ENCODE results near the gene C19orf85.
A peak's percentile ranks its signal among the peaks of the same experiment; 100 is the strongest.
"Not testable (repeated sequence)": the region's sequence is repeated elsewhere in the genome, so short reads cannot be mapped to it uniquely, and the experiment has no call there.

C19orf85 gene

DNA sequence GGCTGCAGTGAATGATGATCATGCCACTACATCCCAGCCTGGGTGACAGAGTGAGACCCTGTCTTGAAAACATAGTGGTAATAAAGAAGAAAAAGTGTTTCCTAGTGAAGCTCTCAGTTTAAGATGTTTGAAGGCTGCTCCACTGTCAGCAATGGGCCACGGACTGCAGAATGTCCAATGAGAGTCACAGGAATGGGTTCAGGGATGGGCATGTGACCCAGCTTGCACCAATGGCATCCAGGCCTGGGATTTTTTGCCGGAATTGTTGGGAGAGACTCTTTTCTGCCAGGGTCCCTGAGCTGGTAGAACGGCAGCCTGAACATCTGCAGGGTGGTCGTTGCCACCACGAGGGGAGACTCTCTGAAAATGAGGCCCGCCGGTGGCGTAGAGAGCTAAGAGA, 27.7 kb downstream of the C19orf85 start:
- DNase-seq = no peak

DNA sequence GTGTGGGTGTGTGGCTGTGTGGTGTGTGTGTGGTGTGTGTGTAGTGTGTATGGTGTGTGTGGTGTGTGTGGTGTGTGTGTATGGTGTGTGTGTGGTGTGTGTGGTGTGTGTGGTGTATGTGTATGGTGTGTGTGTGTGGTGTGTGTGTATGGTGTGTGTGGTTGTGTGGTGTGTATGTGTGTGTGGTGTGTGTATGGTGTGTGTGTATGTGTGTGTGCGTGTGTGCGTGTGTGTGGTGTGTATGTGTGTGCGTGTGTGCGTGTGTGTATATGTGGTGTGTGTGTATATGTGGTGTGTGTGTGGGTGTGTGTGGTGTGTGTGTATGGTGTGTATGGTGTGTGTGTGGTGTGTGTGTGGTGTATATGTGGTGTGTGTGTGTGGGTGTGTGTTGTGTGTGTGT, 29.5 kb downstream of the C19orf85 start:
- no peak for DNase-seq

DNA sequence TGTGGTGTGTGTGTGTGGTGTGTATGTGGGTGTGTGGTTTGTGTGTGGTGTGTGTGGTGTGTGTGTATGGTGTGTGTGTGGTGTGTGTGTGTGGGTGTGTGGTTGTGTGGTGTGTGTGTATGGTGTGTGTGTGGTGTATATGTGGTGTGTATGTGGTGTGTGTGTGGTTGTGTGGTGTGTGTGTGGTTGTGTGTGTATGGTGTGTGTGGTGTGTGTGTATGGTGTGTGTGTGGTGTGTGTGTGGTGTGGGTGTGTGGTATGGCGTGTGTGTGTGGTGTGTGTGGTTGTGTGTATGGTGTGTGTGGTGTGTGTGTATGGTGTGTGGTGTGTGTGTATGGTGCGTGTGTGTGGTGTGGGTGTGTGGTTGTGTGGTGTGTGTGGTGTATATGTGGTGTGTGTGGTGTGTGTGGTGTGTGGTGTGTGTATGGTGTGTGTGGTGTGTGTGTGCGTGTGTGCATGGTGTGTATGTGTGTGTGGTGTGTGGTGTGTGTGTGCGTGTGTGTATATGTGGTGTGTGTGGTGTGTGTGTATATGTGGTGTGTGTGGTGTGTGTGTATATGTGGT, 30.1 kb downstream of the C19orf85 start:
- DNase-seq = no peak

DNA sequence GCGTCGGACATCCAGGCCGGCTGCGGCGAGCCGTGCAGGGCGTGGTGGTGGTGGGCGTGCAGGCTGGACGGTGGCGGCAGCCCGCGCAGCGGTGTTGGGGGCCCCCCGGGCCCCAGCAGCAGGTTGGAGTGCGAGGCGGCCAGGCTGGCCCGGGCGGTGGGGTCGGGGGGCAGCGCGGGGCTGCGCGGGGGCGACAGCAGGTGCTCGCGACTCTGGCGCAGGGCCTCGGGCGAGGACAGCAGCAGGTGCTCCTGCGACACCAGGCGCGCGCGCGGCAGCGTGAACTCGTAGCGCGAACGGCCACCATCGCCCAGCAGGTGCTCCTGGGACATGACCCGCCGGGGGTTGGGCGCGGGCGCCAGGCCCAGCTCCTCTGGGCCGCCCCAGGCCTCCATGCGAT, 31.3 kb downstream of the C19orf85 start:
- DNase-seq = no peak

DNA sequence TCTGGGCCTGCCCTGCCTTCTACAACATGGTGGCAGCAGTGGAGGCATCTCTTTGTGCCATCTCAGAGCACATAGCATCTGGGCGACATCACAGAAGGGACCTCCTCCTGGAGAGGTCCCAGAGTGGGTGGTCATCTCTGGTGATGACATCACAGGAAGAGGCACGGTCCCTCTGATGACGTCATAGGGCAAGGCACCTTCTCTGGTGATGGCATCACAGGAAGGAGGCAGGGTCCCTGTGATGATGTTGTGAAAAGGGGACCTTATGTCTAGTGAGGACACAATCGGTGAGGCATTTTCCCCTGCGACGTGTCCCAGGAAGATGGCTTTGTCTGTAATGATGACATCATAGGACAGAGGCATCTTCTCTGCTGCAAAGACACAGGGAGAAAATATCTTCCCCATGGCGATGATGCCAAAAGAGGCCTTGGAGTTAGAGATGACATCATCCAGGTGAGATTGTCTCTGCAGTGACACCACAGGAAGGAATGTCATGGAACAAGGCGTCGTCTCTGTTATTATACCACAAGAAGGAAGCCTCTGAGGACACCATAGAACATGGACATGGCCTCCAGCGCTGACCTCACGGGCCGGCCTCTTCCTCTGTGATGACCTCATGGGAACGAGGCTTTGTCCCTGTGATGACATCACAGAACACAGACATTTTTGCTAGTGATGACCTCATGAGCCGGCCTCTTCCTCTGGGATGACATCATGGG, 32.2 kb downstream of the C19orf85 start:
- no peak for DNase-seq

DNA sequence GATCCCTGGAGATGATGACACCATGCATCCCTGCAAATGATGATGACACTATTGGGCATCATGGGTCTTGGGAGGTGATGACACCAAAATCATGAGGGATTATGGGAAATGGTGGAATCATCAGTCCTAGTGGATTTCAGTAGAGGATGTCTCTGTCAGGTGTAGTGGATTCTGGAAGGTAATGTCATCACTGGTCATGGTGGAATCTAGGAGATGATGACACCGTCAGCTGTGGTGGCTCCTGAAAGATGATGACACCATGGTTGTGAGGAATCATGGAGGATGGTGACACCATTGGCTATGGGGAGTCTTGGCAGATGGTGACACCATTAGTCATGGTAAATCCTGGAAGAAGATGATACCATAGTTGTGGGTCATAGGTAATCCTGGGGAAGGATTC, 33.4 kb downstream of the C19orf85 start:
- DNase-seq = no peak

DNA sequence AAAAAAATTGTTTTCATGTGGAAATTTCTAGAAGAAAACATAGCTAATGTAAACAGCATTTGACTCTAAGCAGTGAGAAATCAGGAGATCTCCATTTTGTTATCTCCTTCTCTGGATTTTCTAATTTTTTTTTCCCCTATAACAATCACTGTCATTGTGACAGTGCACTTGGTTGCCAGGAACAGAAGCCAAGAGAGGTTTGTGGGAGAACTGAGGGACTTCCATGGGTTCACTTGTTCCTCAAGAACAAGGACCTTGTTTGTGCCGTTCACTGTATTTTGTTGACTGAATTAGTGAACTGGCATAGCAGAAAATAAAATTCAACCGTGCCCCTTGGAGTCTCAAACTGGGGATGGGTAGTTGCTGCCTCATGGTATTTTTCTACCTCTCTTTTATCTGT, 38.5 kb downstream of the C19orf85 start:
- no peak for DNase-seq

DNA sequence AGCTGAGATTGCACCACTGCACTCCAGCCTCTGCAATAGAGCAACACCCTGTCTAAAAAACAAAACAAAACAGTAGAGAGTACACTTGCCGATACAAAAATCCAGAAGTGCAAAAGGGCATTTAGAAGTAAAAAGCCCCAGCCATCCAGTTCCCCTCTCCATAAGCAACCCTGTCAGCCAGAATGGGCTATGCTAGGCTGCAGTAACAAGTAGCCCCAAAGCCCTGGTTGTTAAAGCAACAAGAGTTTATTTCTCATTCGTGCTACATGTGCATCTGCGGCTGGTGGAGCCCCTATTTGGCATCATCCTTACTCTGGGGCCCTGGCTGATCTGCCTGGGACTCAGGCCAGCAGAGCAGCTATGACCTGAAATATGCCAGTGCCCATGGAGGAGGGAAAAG, 40.0 kb downstream of the C19orf85 start:
- DNase-seq = no peak

DNA sequence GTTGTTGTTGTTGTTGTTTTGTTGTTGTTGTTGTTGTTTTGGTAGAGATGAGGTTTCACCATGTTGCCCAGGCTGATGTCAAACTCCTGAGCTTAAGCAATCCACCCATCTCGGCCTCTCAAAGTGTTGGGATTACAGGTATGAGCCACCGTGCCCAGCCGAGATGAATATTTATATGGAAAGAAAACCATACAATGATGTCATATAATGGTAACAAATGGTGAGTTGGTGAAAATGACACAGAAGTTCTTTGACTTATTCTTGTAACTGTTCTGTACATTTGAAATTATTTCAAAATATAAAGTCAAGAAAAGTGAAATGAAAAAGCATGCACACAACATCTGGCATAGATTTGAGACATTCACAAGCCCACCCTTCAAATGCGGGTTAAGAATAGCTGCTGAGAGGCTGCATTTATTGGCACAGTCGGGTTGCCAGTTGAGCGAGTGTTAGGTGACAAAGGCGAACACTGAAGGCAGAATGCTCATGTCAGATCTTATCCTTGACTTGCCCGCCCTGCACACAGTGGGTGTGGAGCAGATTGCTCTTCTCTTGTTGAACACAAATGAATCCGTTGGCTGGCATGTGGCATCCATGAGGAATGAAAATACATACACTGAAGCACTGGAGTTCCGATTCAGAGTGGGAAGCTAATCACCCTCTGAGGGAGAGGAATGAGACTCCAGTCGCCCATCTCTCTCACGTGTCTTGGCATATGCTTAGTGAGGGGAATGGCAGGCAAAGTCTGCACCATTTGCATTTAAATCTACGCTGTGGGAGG, 41.1 kb downstream of the C19orf85 start:
- DNase-seq = no peak

DNA sequence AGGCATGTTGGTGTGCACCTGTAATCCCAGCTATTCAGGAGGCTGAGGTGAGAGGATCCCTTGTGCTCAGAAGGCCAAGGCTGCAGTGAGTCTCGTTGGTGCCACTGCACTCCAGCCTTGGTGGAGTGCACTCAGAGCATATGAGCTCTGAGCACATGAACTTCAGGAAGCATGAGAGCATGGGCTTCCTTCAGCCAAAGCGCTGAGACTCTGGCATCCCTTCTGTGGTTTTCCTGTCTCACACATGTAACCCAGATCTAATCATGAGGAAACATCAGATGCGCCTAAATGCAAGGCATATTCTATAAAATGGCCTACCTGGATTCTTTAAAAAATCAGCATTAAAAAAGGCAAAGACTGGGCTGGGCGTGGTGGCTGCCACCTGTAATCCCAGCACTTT, 43.3 kb downstream of the C19orf85 start:
- DNase-seq = not testable (repeated sequence)

DNA sequence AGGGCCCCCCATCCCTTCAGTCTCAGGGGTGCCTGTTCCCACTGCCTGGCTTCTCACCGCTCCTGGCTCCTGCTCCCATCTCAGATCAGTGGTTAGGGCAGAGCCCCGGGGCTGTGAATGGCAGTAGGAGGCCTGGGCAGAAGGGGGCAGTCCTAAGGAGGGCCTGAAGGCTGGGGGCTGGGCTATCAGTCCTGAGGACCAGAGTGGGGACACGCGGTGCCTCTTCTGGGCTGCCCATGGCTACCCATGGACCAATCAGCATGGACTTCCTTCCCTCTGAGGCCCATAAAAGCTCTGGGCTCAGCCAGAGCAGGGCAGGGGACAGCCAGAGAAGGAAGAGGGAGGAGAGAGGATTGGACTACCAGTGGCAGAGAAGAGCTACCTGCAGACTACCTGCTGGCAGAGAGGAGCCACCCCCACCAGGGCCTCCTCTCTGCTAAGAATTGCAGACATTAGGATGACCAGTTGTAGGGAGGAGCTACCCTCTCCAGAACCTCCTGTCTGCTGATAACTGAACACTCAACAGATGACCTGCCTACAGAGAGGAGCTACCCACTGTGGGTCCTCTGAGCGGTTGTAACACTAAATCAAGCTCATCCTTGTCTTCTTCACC, 44.8 kb downstream of the C19orf85 start:
- no peak for DNase-seq

DNA sequence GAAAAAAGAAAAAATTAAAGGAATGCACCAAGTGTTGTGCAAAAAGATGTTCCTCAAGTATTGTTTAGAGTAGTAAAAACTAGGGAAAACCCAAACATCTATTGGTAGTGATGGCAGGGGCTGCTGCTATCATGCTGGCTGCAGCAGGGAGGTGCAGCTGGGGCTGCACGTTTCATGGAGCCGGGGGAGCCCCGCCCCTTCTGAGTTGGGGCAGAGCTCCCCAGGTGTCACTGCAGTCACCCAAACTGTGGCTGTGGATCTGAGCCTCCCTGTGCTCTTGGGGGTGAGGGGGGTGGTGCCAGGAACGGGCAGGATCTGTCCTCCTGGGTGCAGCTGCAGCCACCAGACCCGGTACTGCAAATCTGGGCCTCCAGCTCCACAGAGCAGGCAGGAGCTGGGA, 45.4 kb downstream of the C19orf85 start:
- DNase-seq = no peak

DNA sequence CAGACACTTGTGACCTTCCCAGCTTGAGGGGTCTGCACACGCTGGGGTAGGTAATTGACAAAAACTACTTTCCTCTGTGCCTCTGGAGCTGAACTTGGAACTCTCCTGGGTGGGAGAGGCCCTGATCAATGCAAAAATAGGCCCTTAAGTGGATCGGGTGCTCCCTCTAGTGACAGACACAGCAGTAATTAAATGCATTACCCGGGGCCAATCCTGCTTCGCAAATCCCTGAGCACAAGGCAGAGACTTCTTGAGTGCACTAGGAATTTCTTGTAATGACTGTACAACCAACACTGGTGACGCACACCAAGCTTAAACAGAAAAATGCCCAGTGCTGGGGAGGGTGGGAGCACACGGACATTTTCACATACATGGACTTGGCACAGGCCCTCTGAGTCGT, 46.4 kb downstream of the C19orf85 start:
- DNase-seq = peak; percentile 36
